CD14-positive monocyte (primary cell): ENCODE results near the gene DHRS9. TPM values are rescaled to one million over a fixed set of nuclear protein-coding genes. Genes with fewer than 3 reads are reported as not detected.
A peak's percentile ranks its signal among the peaks of the same experiment; 100 is the strongest.

ENCODE experiments used
- DNase-seq, 3 donors: peaks; one replicate each; pipeline ENCODE4 v3.0.0-alpha.2; 2011 to 2022
- H2AFZ ChIP-seq: 2 replicates; pipeline ENCODE4 v1.6.0; 2012; ENCODE audit warnings: mild to moderate bottlenecking, low read depth, low read length, inconsistent platforms; ENCODE audit not compliant: insufficient read depth, poor library complexity, severe bottlenecking
- H3K27ac ChIP-seq, 2 donors: 1 replicate in 1 of 2; 2 replicates in 1 of 2; pipeline ENCODE4 v1.5.1; 2012 to 2013; ENCODE audit warnings: low read length in 2 of 2, control low read depth in 1 of 2, inconsistent platforms in 1 of 2, low read depth in 1 of 2, mild to moderate bottlenecking in 1 of 2
- H3K27me3 ChIP-seq, 2 donors: one replicate each; pipeline versions ENCODE4 v1.6.0 to v1.6.1; 2011 to 2013; ENCODE audit warnings: low read length in 2 of 2; ENCODE audit not compliant: control insufficient read depth in 2 of 2, insufficient read depth in 2 of 2
- H3K36me3 ChIP-seq, 2 donors: replicated peaks in 1 of 2; 1 replicate in 1 of 2; 2 replicates in 1 of 2; pipeline versions ENCODE4 v1.5.1 to v1.6.1; 2012 to 2013; ENCODE audit warnings: low read length in 2 of 2, control low read depth in 1 of 2, inconsistent platforms in 1 of 2, mild to moderate bottlenecking in 1 of 2; ENCODE audit not compliant: insufficient read depth in 2 of 2, control insufficient read depth in 1 of 2
- H3K4me1 ChIP-seq, 2 donors: 1 replicate in 1 of 2; 2 replicates in 1 of 2; pipeline versions ENCODE4 v1.5.1 to v1.6.1; 2012 to 2013; ENCODE audit warnings: low read length in 2 of 2, control low read depth in 1 of 2, inconsistent platforms in 1 of 2, mild to moderate bottlenecking in 1 of 2, moderate library complexity in 1 of 2; ENCODE audit not compliant: insufficient read depth in 2 of 2, control insufficient read depth in 1 of 2
- H3K4me2 ChIP-seq: replicated peaks from 2 replicates; pipeline ENCODE3; 2012; ENCODE audit warnings: low read length, moderate library complexity, mild to moderate bottlenecking; ENCODE audit not compliant: poor library complexity, severe bottlenecking; ENCODE audit errors: extremely low read depth
- H3K4me3 ChIP-seq, 3 experiments: fragments of 200-600 bp in 1 of 3; sonication (generic) in 1 of 3; replicated peaks in 1 of 3; 1 replicate in 2 of 3; 2 replicates in 1 of 3; pipeline ENCODE4 v1.5.1; 2011 to 2013; ENCODE audit warnings: low read length in 3 of 3, mild to moderate bottlenecking in 3 of 3, control low read depth in 2 of 3, low read depth in 2 of 3, inconsistent platforms in 1 of 3, moderate library complexity in 1 of 3
- H3K79me2 ChIP-seq: 2 replicates; pipeline ENCODE4 v1.6.0; 2012; ENCODE audit warnings: mild to moderate bottlenecking, control low read depth, inconsistent platforms, low read length, moderate library complexity; ENCODE audit not compliant: insufficient read depth
- H3K9ac ChIP-seq: 2 replicates; pipeline ENCODE4 v1.6.0; 2017; ENCODE audit warnings: low read length, mild to moderate bottlenecking; ENCODE audit not compliant: insufficient read depth, poor library complexity, severe bottlenecking
- H3K9me3 ChIP-seq, 2 donors: replicated peaks in 1 of 2; 1 replicate in 1 of 2; 2 replicates in 1 of 2; pipeline versions ENCODE4 v1.5.1 to v1.6.1; 2012 to 2013; ENCODE audit warnings: low read length in 2 of 2, control low read depth in 1 of 2; ENCODE audit not compliant: control insufficient read depth in 1 of 2, insufficient read depth in 1 of 2
- H4K20me1 ChIP-seq: 2 replicates; pipeline ENCODE4 v1.6.0; 2012; ENCODE audit warnings: mild to moderate bottlenecking, low read length, control low read depth, moderate library complexity; ENCODE audit not compliant: insufficient read depth
- H3K27ac Mint-ChIP-seq, 7 donors: one replicate each; pipeline ENCODE4 v1.8.0; 2020; ENCODE audit warnings: mild to moderate bottlenecking in 7 of 7, mixed read lengths in 7 of 7, moderate library complexity in 6 of 7, inconsistent platforms in 2 of 7
- H3K27me3 Mint-ChIP-seq, 3 donors: one replicate each; pipeline ENCODE4 v1.8.0; 2021 to 2022; ENCODE audit warnings: low read depth in 3 of 3, mild to moderate bottlenecking in 3 of 3, mixed read lengths in 3 of 3, moderate library complexity in 3 of 3, inconsistent platforms in 1 of 3
- H3K36me3 Mint-ChIP-seq, 2 donors: one replicate each; pipeline ENCODE4 v1.8.0; 2020; ENCODE audit warnings: mixed read lengths in 2 of 2, inconsistent platforms in 1 of 2, mild to moderate bottlenecking in 1 of 2
- H3K4me1 Mint-ChIP-seq: one replicate; pipeline ENCODE4 v1.8.0; 2020; ENCODE audit warnings: mild to moderate bottlenecking, mixed read lengths
- H3K4me3 Mint-ChIP-seq, 2 donors: one replicate each; pipeline ENCODE4 v1.8.0; 2020; ENCODE audit warnings: mild to moderate bottlenecking in 2 of 2, mixed read lengths in 2 of 2, moderate library complexity in 1 of 2
- H3K9me3 Mint-ChIP-seq, 7 donors: one replicate each; pipeline ENCODE4 v1.8.0; 2020 to 2022; ENCODE audit warnings: mixed read lengths in 7 of 7, mild to moderate bottlenecking in 6 of 7, moderate library complexity in 6 of 7, inconsistent platforms in 2 of 7
- WGBS: methylation state at CpG from one replicate; pipeline ENCODE4 v1.1.5; 2013; ENCODE audit warnings: missing lambda C conversion rate; ENCODE audit not compliant: insufficient coverage; 5-methylcytosine and 5-hydroxymethylcytosine counted together
- intact Hi-C, 2 donors: fragments of 100-400 bp; cut with micrococcal nuclease; formaldehyde crosslinking; loops; one replicate each; pipeline versions ENCODE4 v1.15.0 to v1.15.1; 2023
- polyA plus RNA-seq, 3 donors: library from polyadenylated mRNA; depleted of rRNA in 1 of 3; unstranded in 2 of 3; stranded (reverse) in 1 of 3; fragments of 300-500 nt in 2 of 3; fragments of >200 nt in 1 of 3; fragmentation: Illumina TruSeq in 2 of 3; gene quantifications; 1 replicate in 2 of 3; 2 replicates in 1 of 3; pipeline ENCODE4 v1.2.3, GENCODE V29; 2012 to 2021
- TF ChIP-seq, protein P1 (sequence below): fragments of 200-600 bp; IDR thresholded peaks from one replicate; pipeline ENCODE4 v1.8.0; 2022; ENCODE audit warnings: antibody characterized with exemption, mild to moderate bottlenecking

Gene DHRS9
- polyA plus RNA-seq, 3 donors, result 10.0 to 12.9 (median 10.0) TPM

- no peaks in the 10 kb centered on the region for H4K20me1 ChIP-seq
- peak overlapping the region; percentile 68 to 94 (median 85) for H3K27ac Mint-ChIP-seq
- H3K4me3 Mint-ChIP-seq, result peak overlapping the region; percentile 13 to 69
- no peaks in the 10 kb centered on the region for H3K9me3 ChIP-seq
- H3K36me3 Mint-ChIP-seq, result peaks cover 22 to 27% of the 10 kb centered on the region in 2 donors
- H3K4me2 ChIP-seq, result peak overlapping the region; percentile 66
- DNase-seq, result peak in 2 of 3 donors; percentile 48 to 63
- peaks cover 83% of the 10 kb centered on the region for H3K4me1 Mint-ChIP-seq
- H3K27me3 ChIP-seq, result no peaks in the 10 kb centered on the region
- TF ChIP-seq, protein P1, sequence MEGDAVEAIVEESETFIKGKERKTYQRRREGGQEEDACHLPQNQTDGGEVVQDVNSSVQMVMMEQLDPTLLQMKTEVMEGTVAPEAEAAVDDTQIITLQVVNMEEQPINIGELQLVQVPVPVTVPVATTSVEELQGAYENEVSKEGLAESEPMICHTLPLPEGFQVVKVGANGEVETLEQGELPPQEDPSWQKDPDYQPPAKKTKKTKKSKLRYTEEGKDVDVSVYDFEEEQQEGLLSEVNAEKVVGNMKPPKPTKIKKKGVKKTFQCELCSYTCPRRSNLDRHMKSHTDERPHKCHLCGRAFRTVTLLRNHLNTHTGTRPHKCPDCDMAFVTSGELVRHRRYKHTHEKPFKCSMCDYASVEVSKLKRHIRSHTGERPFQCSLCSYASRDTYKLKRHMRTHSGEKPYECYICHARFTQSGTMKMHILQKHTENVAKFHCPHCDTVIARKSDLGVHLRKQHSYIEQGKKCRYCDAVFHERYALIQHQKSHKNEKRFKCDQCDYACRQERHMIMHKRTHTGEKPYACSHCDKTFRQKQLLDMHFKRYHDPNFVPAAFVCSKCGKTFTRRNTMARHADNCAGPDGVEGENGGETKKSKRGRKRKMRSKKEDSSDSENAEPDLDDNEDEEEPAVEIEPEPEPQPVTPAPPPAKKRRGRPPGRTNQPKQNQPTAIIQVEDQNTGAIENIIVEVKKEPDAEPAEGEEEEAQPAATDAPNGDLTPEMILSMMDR, result no peak
- no peaks in the 10 kb centered on the region for H3K36me3 ChIP-seq
- H3K27me3 Mint-ChIP-seq, result no peaks in the 10 kb centered on the region
- peak overlapping the region in 1 of 3 experiments; percentile 58 for H3K4me3 ChIP-seq
- no CpG with 5 or more reads among the region's 4 CpGs for WGBS
- H2AFZ ChIP-seq, result peak overlapping the region; percentile 52
- intact Hi-C loops, result no loop called here
- H3K4me1 ChIP-seq, result peaks cover 62 to 69% of the 10 kb centered on the region in 2 donors
- H3K27ac ChIP-seq, result peak overlapping the region; percentile 48 to 77
- no peak overlapping the region for H3K9ac ChIP-seq
- H3K79me2 ChIP-seq, result peaks cover 36% of the 10 kb centered on the region
- peaks cover 0 to 4% (median 2%) of the 10 kb centered on the region in 7 donors for H3K9me3 Mint-ChIP-seq
Measured at GRCh38 chr2:169082995-169083394, 13.6 kb downstream of the DHRS9 start.

- no peak overlapping the region for H2AFZ ChIP-seq
- no peaks in the 10 kb centered on the region for H3K9me3 ChIP-seq
- H3K79me2 ChIP-seq, result peaks cover 18% of the 10 kb centered on the region
- DNase-seq, result no peak
- no peak overlapping the region for H3K4me2 ChIP-seq
- H3K27me3 ChIP-seq, result no peaks in the 10 kb centered on the region
- no peak overlapping the region for H3K4me3 ChIP-seq
- H3K27ac ChIP-seq, result peak overlapping the region in 1 of 2 donors; percentile 24
- no peaks in the 10 kb centered on the region for H4K20me1 ChIP-seq
- H3K36me3 ChIP-seq, result no peaks in the 10 kb centered on the region
- Mint-ChIP-seq H3K36me3 (peaks cover 12 to 45% of the 10 kb centered on the region in 2 donors), H3K4me1 (peaks cover 85% of the 10 kb centered on the region), H3K9me3 (peaks cover 0 to 4% (median 1%) of the 10 kb centered on the region in 7 donors), H3K27me3 (no peaks in the 10 kb centered on the region), H3K27ac (peak overlapping the region in 2 of 7 donors; percentile 20 to 43), H3K4me3 (no peak overlapping the region)
- H3K9ac ChIP-seq, result no peak overlapping the region
- peaks cover 64 to 70% of the 10 kb centered on the region in 2 donors for H3K4me1 ChIP-seq
- 83% methylated on average over 2 of the region's 3 CpGs for WGBS
- TF ChIP-seq, protein P1, result no peak
- intact Hi-C loops, result no loop called here
Measured at GRCh38 chr2:169086893-169087467, 17.6 kb downstream of the DHRS9 start.
